Measurements from ENCODE around the gene HES5.

Gene HES5

GRCh38 chr1:2514863-2515762 is 14.9 kb downstream of the HES5 start:
- no peak for DNase-seq

- DNase-seq = no peak
Observed at GRCh38 chr1:2513939-2514652, 16.0 kb downstream of the HES5 start.

GRCh38 chr1:2512862-2513421 is 17.1 kb downstream of the HES5 start:
- DNase-seq = no peak

GRCh38 chr1:2510366-2511155 is 19.5 kb downstream of the HES5 start:
- no peak for DNase-seq

- no peak for DNase-seq
Observed at GRCh38 chr1:2509589-2509988, 20.5 kb downstream of the HES5 start.

- DNase-seq = no peak
Observed at GRCh38 chr1:2508751-2509150, 21.3 kb downstream of the HES5 start.

- no peak for DNase-seq
Observed at GRCh38 chr1:2508180-2508579, 21.9 kb downstream of the HES5 start.

GRCh38 chr1:2507744-2508155 is 22.3 kb downstream of the HES5 start:
- DNase-seq = no peak

- DNase-seq = no peak
Observed at GRCh38 chr1:2506901-2507565, 23.0 kb downstream of the HES5 start.

GRCh38 chr1:2506007-2506860 is 23.8 kb downstream of the HES5 start:
- DNase-seq = no peak

- DNase-seq = no peak
Observed at GRCh38 chr1:2505461-2505994, 24.5 kb downstream of the HES5 start.

GRCh38 chr1:2504949-2505272 is 25.2 kb downstream of the HES5 start:
- DNase-seq = no peak

GRCh38 chr1:2504225-2504948 is 25.7 kb downstream of the HES5 start:
- DNase-seq = no peak

- DNase-seq = no peak
Observed at GRCh38 chr1:2503554-2504224, 26.4 kb downstream of the HES5 start.

GRCh38 chr1:2502661-2503553 is 27.2 kb downstream of the HES5 start:
- DNase-seq = no peak

GRCh38 chr1:2502210-2502609 is 27.9 kb downstream of the HES5 start:
- no peak for DNase-seq

GRCh38 chr1:2501820-2502119 is 28.3 kb downstream of the HES5 start:
- DNase-seq = no peak

- no peak for DNase-seq
Observed at GRCh38 chr1:2501041-2501819, 28.8 kb downstream of the HES5 start.

Data from fibroblast of skin of right quadriceps (primary cell).